K562 (cell line): ENCODE results near the gene UBA3. TPM values are rescaled to one million over a fixed set of nuclear protein-coding genes. Genes with fewer than 3 reads are reported as not detected.

Experiments used
- ATAC-seq: fragments of 200-7000 bp; cut with Tn5 transposase; 3 replicates; pipeline ENCODE4 v1.9.1; 2020; ENCODE audit warnings: moderate library complexity
- BruUV-seq: library from RNA; stranded (reverse); fragments of 400-500 nt; replicated peaks from 2 replicates; lab custom pipeline; 2021; lab: Mats Ljungman, UMichigan
- CTCF ChIA-PET: fragments of 300-600 bp; formaldehyde crosslinking; extraction: SDS; loops from one replicate; lab custom pipeline; 2021; ENCODE audit warnings: low intra/inter-chr PET ratio; lab: Yijun Ruan, JAX
- POLR2A ChIA-PET: fragments of 300-600, 350-650 bp; sonication (Branson Sonifier 250); formaldehyde crosslinking; extraction: SDS; loops from one replicate; lab custom pipeline; 2021; ENCODE audit warnings: antibody characterized with exemption, inconsistent platforms; lab: Yijun Ruan, JAX
- DNase-seq, 4 experiments: peaks; one replicate each; pipeline versions ENCODE4 v3.0.0 to v3.0.0-alpha.2; 2011 to 2018; ENCODE audit warnings: low spot score in 3 of 4, mixed read lengths in 3 of 4; ENCODE audit errors: extremely low read depth in 1 of 4
- FAIRE-seq: peaks from 2 replicates; lab custom pipeline; 2011; peaks lifted over from hg19 to GRCh38; lab: Jason Lieb, UNC
- H2AFZ ChIP-seq: 2 replicates; pipeline ENCODE4 v1.6.0; 2011; ENCODE audit warnings: low read depth, low read length, control low read depth, inconsistent platforms
- H3K27ac ChIP-seq: fragments of 200-600 bp; 3 replicates; pipeline ENCODE4 v1.8.0; 2011; ENCODE audit warnings: low read depth, mild to moderate bottlenecking, control low read depth, inconsistent platforms, low read length, moderate library complexity, mixed read lengths; ENCODE audit errors: extremely low read depth
- H3K27me3 ChIP-seq, 2 experiments: fragments of 300-600 bp in 1 of 2; 2 replicates in 1 of 2; 3 replicates in 1 of 2; pipeline versions ENCODE4 v1.6.0 to v1.8.0; 2011; ENCODE audit warnings: inconsistent platforms in 2 of 2, low read length in 2 of 2, mild to moderate bottlenecking in 1 of 2, mixed read lengths in 1 of 2, moderate library complexity in 1 of 2; ENCODE audit not compliant: control insufficient read depth in 2 of 2, insufficient read depth in 2 of 2
- H3K36me3 ChIP-seq: fragments of 300-600 bp; 3 replicates; pipeline ENCODE4 v1.8.0; 2011; ENCODE audit warnings: mild to moderate bottlenecking, low read length, inconsistent platforms; ENCODE audit not compliant: control insufficient read depth, insufficient read depth
- H3K4me1 ChIP-seq, 2 experiments: fragments of 200-600 bp in 1 of 2; replicated peaks in 1 of 2; 2 replicates in 1 of 2; 3 replicates in 1 of 2; pipeline versions ENCODE4 v1.5.1 to v1.8.0; 2011; ENCODE audit warnings: inconsistent platforms in 2 of 2, low read length in 2 of 2, mild to moderate bottlenecking in 1 of 2, mixed read lengths in 1 of 2, moderate library complexity in 1 of 2; ENCODE audit not compliant: control insufficient read depth in 2 of 2, insufficient read depth in 2 of 2
- H3K4me2 ChIP-seq: 2 replicates; pipeline ENCODE4 v1.6.1; 2011; ENCODE audit warnings: low read length, control low read depth, inconsistent platforms, mixed read lengths; ENCODE audit not compliant: insufficient read depth
- H3K4me3 ChIP-seq: fragments of 200-600 bp; sonication (generic), shearing (Covaris generic); 2 replicates; pipeline ENCODE4 v1.5.1; 2016; ENCODE audit warnings: control low read depth, inconsistent platforms
- H3K79me2 ChIP-seq: fragments of 200-600 bp; 3 replicates; pipeline ENCODE4 v1.8.0; 2011; ENCODE audit warnings: low read length, inconsistent platforms; ENCODE audit not compliant: control insufficient read depth, insufficient read depth
- H3K9ac ChIP-seq, 2 experiments: 2 replicates each; pipeline versions ENCODE4 v1.6.0 to v1.6.1; 2011; ENCODE audit warnings: low read depth in 2 of 2, low read length in 2 of 2, control low read depth in 1 of 2, inconsistent platforms in 1 of 2, mild to moderate bottlenecking in 1 of 2, mixed read lengths in 1 of 2; ENCODE audit not compliant: insufficient read depth in 1 of 2
- H3K9me1 ChIP-seq: one replicate; pipeline ENCODE4 v1.6.0; 2011; ENCODE audit warnings: inconsistent platforms, mild to moderate bottlenecking, low read length, moderate library complexity; ENCODE audit not compliant: control insufficient read depth, insufficient read depth
- H3K9me3 ChIP-seq: replicated peaks from 2 replicates; pipeline ENCODE4 v1.5.1; 2011; ENCODE audit warnings: low read depth, low read length, inconsistent platforms; ENCODE audit not compliant: control insufficient read depth, insufficient read depth
- H4K20me1 ChIP-seq: replicated peaks from 2 replicates; pipeline ENCODE4 v1.6.1; 2011; ENCODE audit warnings: low read length, inconsistent platforms, mixed read lengths; ENCODE audit not compliant: control insufficient read depth, insufficient read depth
- CEBPB ChIP-seq: fragments of 450-650 bp; IDR thresholded peaks from 2 replicates; pipeline ENCODE4 v1.6.1; 2016; ENCODE audit warnings: missing genetic modification characterization, missing compliant biosample characterization
- CEBPG ChIP-seq, 3 experiments: fragments of 200-800 bp in 1 of 3; sonication (Bioruptor generic) in 1 of 3; sonication (generic) in 1 of 3; formaldehyde crosslinking in 1 of 3; IDR thresholded peaks in 2 of 3; conservative IDR thresholded peaks in 1 of 3; 2 replicates each; pipeline versions ENCODE4 v1.6.1 to v1.8.0; 2016 to 2022; ENCODE audit warnings: missing compliant biosample characterization in 2 of 3, missing genetic modification characterization in 2 of 3, mild to moderate bottlenecking in 1 of 3, missing genetic modification reagents in 1 of 3
- MGA ChIP-seq: fragments of 450-650 bp; IDR thresholded peaks from 2 replicates; pipeline ENCODE4 v1.6.1; 2016; ENCODE audit warnings: mild to moderate bottlenecking, moderate library complexity
- PYGO2 ChIP-seq: fragments of 450-650 bp; IDR thresholded peaks from 2 replicates; pipeline ENCODE4 v1.6.1; 2016; ENCODE audit warnings: mild to moderate bottlenecking, missing genetic modification characterization, moderate library complexity, missing compliant biosample characterization
- WGBS: fragments of 100-300 bp; shearing (Covaris generic); methylation state at CpG from one replicate; pipeline ENCODE4 v1.1.6; 2016; ENCODE audit warnings: low coverage, mixed read lengths; ENCODE audit not compliant: insufficient coverage; ENCODE audit errors: missing lambda C conversion rate; 5-methylcytosine and 5-hydroxymethylcytosine counted together
- in situ Hi-C: fragments of 300-500 bp; cut with MboI; formaldehyde crosslinking; loops from 4 replicates; pipeline ENCODE4 v1.15.0; 2018; ENCODE audit warnings: inconsistent platforms, mixed read lengths
- intact Hi-C: fragments of 100-400 bp; cut with micrococcal nuclease; formaldehyde crosslinking; loops from 2 replicates; pipeline ENCODE4 v1.14.2; 2022
- polyA plus RNA-seq, 8 experiments: library from polyadenylated mRNA; depleted of rRNA in 4 of 8; stranded (reverse) in 5 of 8; unstranded in 3 of 8; fragments of >200 nt; fragmentation: Nextera tagmentation in 2 of 8; fragmentation: Illumina TruSeq in 1 of 8; extraction: Ambion mirVana in 2 of 8; extraction: Trizol in 1 of 8; gene quantifications; 2 replicates each; pipeline versions ENCODE4 v1.2.1 to v1.2.3, GENCODE V29; 2011 to 2014; ENCODE audit warnings: inconsistent platforms in 1 of 8, missing spikeins in 1 of 8
- total RNA-seq, 7 experiments: library from RNA; depleted of rRNA in 6 of 7; stranded (reverse); fragments of >200 nt in 6 of 7; fragmentation: Illumina TruSeq in 2 of 7; extraction: Trizol in 2 of 7; gene quantifications; 2 replicates each; pipeline versions ENCODE4 v1.2.1 to v1.2.3, GENCODE V29; 2011 to 2021; ENCODE audit warnings: low replicate concordance in 1 of 7

The UBA3 gene
- total and polyA plus RNA-seq, 9 of the 15 experiments (the other 6 are each of a cell fraction or from before 2014, with no cell fraction given): 23.2 to 80.0 (median 38.6) TPM

- H4K20me1 ChIP-seq: no peaks in the 10 kb centered on the region
- POLR2A ChIA-PET: interaction anchor here (0.8 to 0.9 kb wide), 2 partner anchors 12 to 74 kb away, joined by 3 read pairs; no protein-coding TSS in a partner anchor
- no peaks in the 10 kb centered on the region; a peak in 1 of 5 replicates for H3K4me1 ChIP-seq
- BruUV-seq: no TSS peak
- intact Hi-C loops (no loop called here), in situ Hi-C loops (no loop called here)
- no peaks in the 10 kb centered on the region for H3K9me1 ChIP-seq
- peak overlapping the region; percentile 62; the same call in 1 of the 2 replicates for H2AFZ ChIP-seq
- no peak overlapping the region for H3K9ac ChIP-seq
- DNase-seq: no peak
- H3K4me2 ChIP-seq: peak overlapping the region; percentile 32; the same call in 1 of the 2 replicates
- no peaks in the 10 kb centered on the region for H3K27me3 ChIP-seq
- no peak for FAIRE-seq
- H3K4me3 ChIP-seq: no peak overlapping the region
- no peaks in the 10 kb centered on the region for H3K36me3 ChIP-seq
- ATAC-seq: no peak
- no peaks in the 10 kb centered on the region for H3K79me2 ChIP-seq
- no peaks in the 10 kb centered on the region for H3K9me3 ChIP-seq
- TF ChIP-seq CEBPG (CRISPR knock-in tag; IDR thresholded peaks at IDR 0.05) (peak; percentile 34; the same call in 1 of the 2 replicates), CEBPG (tag; conservative IDR thresholded peaks at IDR 0.05 in 1 of 2, IDR thresholded peaks at IDR 0.05 in 1 of 2) (peak; percentile 30 to 47; a peak in 2 of 4 replicates), MGA (0 out of 2 replicates have a peak, but pooled peaks have one; percentile 11), CEBPB (peak; percentile 63), PYGO2 (tag) (no peak)
- TF ChIP-seq, all 486 proteins: peak for 3
- no peak overlapping the region for H3K27ac ChIP-seq
- 35% methylated on average over 5 of the region's 6 CpGs for WGBS
- CTCF ChIA-PET: no interaction called here
These were observed 39.0 kb upstream of the UBA3 start for GRCh38 chr3:69119138-69119537.
